Measurements from ENCODE around the gene GNB1L. TPM values are rescaled to one million over a fixed set of nuclear protein-coding genes. Genes with fewer than 3 reads are reported as not detected.
A peak's percentile ranks its signal among the peaks of the same experiment; 100 is the strongest.

The GNB1L gene
- total and polyA plus RNA-seq, 2 of the 13 experiments (the other 11 are each of a cell fraction or from before 2014, with no cell fraction given), result 2.5 to 7.4 TPM

- TF ChIP-seq TFAP4 (IDR thresholded peaks at IDR 0.05; ENCODE audit: borderline replicate concordance, low read depth), result peak; percentile 14; the same call in 1 of the 2 replicates
- 0 out of 2 replicates have a peak, but pooled peaks have one; percentile 51 for TF ChIP-seq ZNF557 (CRISPR knock-in tag; IDR thresholded peaks at IDR 0.05)
- no peak for TF ChIP-seq PAX8 (CRISPR knock-in tag; IDR thresholded peaks at IDR 0.05; ENCODE audit: borderline replicate concordance)
- TF ChIP-seq CREM (IDR thresholded peaks at IDR 0.05), result no peak
- no peak for TF ChIP-seq CREM (CRISPR knock-in tag; IDR thresholded peaks at IDR 0.05)
- peak; percentile 5; the same call in 1 of the 2 replicates for TF ChIP-seq HBP1 (CRISPR knock-in tag; IDR thresholded peaks at IDR 0.05; ENCODE audit: low read depth)
- TF ChIP-seq AKAP8 (CRISPR knock-in tag; IDR thresholded peaks at IDR 0.05), result no peak
- peak; percentile 61 for TF ChIP-seq PATZ1 (CRISPR knock-in tag; IDR thresholded peaks at IDR 0.05)
- peak; percentile 76 for TF ChIP-seq FOSL2 (CRISPR knock-in tag; IDR thresholded peaks at IDR 0.05)
- TF ChIP-seq SP5 (CRISPR knock-in tag; IDR thresholded peaks at IDR 0.05; ENCODE audit: borderline replicate concordance, low read depth), result peak; percentile 74; the same call in 1 of the 2 replicates
- TF ChIP-seq HIVEP1 (CRISPR knock-in tag; IDR thresholded peaks at IDR 0.05), result no peak
- TF ChIP-seq UBTF (CRISPR knock-in tag; IDR thresholded peaks at IDR 0.05), result peak; percentile 36; the same call in 1 of the 2 replicates
- 0 out of 2 replicates have a peak, but pooled peaks have one; percentile 29 for TF ChIP-seq PRMT3 (CRISPR knock-in tag; IDR thresholded peaks at IDR 0.05; ENCODE audit: borderline replicate concordance, low read depth)
- peak; percentile 55; the same call in 1 of the 2 replicates for TF ChIP-seq ZNF670 (CRISPR knock-in tag; IDR thresholded peaks at IDR 0.05; ENCODE audit: borderline replicate concordance)
- TF ChIP-seq MAFG (CRISPR knock-in tag; IDR thresholded peaks at IDR 0.05), result 0 out of 2 replicates have a peak, but pooled peaks have one; percentile 12
- TF ChIP-seq PHF20 (CRISPR knock-in tag; IDR thresholded peaks at IDR 0.05), result no peak
- peak; percentile 55; the same call in 1 of the 2 replicates for TF ChIP-seq GABPB1 (CRISPR knock-in tag; IDR thresholded peaks at IDR 0.05)
- 0 out of 2 replicates have a peak, but pooled peaks have one; percentile 1 for TF ChIP-seq ISL2 (CRISPR knock-in tag; IDR thresholded peaks at IDR 0.05)
- peak; percentile 94 for TF ChIP-seq ZNF652 (CRISPR knock-in tag; IDR thresholded peaks at IDR 0.05; ENCODE audit: borderline replicate concordance, low read depth)
- no peak for TF ChIP-seq ELF4 (CRISPR knock-in tag; IDR thresholded peaks at IDR 0.05; ENCODE audit: borderline replicate concordance)
- TF ChIP-seq ETV5 (CRISPR knock-in tag; IDR thresholded peaks at IDR 0.05; ENCODE audit: borderline replicate concordance), result peak; percentile 55
- no peak for TF ChIP-seq ZNF331 (CRISPR knock-in tag; IDR thresholded peaks at IDR 0.05)
Measured at GRCh38 chr22:19891317-19892256, 36.9 kb upstream of the GNB1L start (continued).

Data from HepG2 (cell line).